ENCODE data around the gene ADAMTSL1.
A peak's percentile ranks its signal among the peaks of the same experiment; 100 is the strongest.

ADAMTSL1 gene

GRCh38 chr9:18473652-18474279 lies at the start of gene ADAMTSL1:
Gene ADAMTSL1, plus strand, starts transcription at chr9:18474153. Its CDS starts 80 bp downstream, at chr9:18474233.
- DNase-seq (ENCODE audit: low spot score): peak; percentile 76

DNA sequence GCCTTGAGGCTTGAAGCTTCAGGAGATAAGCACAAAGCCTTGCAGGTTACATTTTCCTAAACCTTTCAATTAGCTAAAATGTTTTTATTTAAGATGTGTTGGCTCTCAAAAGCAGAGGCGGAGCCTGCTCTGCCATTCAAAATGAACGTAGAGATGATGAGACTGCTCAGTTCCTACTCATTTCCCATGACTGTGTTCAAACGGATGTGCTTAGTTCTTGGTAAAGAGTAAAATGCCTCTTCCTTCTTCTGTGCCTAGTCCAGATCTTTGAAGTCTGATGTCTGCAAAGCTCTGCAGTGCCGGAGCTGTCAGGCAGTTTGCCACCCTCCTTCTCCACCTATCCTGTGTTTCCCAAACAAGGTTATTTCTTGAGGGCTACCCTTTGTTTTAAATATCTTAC lies 46.3 kb upstream of the ADAMTSL1 start:
- no peak for DNase-seq (ENCODE audit: low spot score)

- DNase-seq (ENCODE audit: low spot score): no peak
Measured at GRCh38 chr9:18428661-18429060, 45.3 kb upstream of the ADAMTSL1 start.

- no peak for DNase-seq (ENCODE audit: low spot score)
Measured at GRCh38 chr9:18429070-18429469, 44.9 kb upstream of the ADAMTSL1 start.

DNA sequence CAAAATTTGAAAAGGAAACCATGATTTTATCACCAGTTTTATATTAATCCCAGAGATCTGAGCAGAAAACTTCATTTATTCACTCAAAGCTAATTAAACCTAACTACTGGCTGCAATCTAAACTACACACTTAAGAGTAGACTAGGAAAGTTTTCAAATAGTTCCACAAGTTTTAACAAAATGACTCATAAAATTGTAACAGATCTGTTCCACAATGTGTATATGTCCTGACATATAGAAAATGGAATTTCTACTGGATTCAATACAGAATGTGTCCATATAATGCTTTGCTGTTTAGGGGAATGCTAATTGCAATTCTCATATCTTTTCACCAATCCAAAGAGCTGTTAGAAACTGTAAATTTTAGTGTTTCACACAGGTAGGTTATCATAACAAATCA lies 40.3 kb upstream of the ADAMTSL1 start:
- no peak for DNase-seq (ENCODE audit: low spot score)

DNA sequence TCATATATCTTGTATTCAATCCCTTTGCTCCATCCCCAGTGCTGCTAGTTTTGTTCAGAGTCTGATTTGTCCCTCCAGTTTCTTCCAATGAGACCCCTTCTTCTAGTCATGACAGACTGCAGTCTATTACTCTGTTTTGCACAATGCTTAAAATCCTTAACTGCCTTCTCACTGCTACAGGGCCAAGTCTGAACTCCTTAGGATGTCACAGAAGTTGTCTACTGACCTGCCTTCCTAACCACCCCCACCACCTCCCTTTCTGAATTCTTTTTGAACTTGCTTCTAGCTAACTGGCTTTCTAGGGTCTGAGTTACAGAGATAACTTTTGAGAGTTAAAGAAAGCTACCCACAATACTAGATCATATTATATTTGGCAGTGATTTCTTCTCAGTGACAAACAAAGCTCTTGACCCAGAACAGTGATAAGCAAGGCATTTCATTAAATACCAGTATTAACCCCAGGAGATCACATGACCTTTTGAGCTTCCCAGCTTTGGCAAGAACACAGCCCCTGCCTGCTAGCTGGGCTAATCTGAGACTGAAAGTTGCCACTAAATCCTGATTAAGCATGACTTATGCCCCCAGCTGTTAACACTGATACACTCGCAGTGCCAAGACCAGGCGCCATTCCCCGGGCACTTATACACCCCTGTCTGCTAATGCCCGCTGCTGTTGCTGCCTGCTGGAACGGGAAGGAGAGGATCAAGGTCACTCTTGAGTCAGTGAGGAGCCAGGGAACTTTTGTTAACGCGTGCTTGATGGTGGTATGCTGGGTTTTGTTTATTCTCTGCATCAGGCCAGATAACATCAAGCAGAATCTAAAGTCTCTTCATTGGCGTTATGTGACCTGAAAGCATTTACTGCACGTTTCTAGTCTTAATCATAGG lies 36.4 kb upstream of the ADAMTSL1 start:
- DNase-seq (ENCODE audit: low spot score): no peak

- peak; percentile 47 for DNase-seq (ENCODE audit: low spot score)
Measured at GRCh38 chr9:18438300-18438925, 35.5 kb upstream of the ADAMTSL1 start.

GRCh38 chr9:18438951-18439350 lies 35.0 kb upstream of the ADAMTSL1 start:
- DNase-seq (ENCODE audit: low spot score): no peak

GRCh38 chr9:18441261-18441660 lies 32.7 kb upstream of the ADAMTSL1 start:
- DNase-seq (ENCODE audit: low spot score): no peak

DNA sequence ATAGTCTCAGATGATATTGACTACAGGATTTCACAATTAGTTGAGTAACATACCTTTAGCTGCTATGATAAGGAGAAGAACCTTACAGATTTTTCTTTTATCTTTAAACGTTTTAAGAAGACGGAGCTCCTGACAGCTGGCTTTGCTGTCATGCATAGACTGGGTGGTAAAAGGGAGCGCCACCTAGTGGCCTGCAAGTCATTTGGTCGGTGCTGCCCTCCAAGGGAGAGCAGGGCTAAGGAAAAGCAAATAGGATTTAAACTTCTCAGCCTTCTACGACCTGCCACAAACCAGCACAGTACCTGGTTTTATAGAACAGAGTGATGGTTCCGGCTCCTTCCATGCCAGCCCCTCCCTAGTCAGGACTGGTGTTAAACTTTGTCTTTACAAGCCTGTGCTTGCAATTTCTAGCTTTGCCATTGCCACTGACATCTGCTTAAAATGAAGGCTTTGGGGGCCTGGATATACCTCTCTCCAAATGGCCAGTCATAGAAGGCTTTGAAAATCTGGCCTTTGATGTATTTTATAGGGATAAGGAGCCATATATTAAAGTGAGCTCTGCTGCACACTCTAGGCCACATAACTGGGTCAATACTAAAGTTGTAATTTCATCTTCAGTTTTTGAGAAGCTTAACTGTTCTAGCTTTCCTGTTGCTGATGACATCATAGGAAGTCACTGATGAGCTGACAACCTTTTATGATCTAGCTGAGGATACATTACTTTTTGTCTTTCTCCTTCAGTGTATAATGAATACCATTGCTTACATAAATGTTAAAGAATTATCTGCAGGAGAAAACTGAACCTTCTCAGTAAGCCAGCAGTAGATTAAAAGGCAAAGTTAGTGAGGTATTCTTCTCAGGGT lies 31.1 kb upstream of the ADAMTSL1 start:
- DNase-seq (ENCODE audit: low spot score): peak; percentile 82

GRCh38 chr9:18447131-18447530 lies 26.8 kb upstream of the ADAMTSL1 start:
- no peak for DNase-seq (ENCODE audit: low spot score)

- DNase-seq (ENCODE audit: low spot score): no peak
Measured at GRCh38 chr9:18447541-18447940, 26.4 kb upstream of the ADAMTSL1 start.

- no peak for DNase-seq (ENCODE audit: low spot score)
Measured at GRCh38 chr9:18448101-18448500, 25.9 kb upstream of the ADAMTSL1 start.

DNA sequence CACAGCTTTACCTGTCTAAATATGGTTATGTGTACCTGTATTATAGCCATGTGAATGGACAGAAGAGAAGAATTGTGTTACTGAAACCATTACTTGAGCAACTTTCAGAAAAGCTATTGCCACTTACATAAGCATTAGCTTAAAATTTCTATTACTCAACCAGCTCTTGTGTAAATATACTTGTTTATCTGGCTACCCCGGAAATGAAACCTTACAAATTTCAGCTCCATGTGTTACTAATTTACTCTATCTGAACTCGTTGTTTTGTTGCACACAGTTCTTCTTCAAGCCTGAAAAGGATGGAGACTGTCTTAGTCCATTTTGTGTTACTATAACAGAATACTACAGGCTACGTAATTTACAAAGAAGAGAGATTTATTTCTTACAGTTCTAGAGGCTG lies 22.5 kb upstream of the ADAMTSL1 start:
- DNase-seq (ENCODE audit: low spot score): no peak

GRCh38 chr9:18452276-18452675 lies 21.7 kb upstream of the ADAMTSL1 start:
- no peak for DNase-seq (ENCODE audit: low spot score)

DNA sequence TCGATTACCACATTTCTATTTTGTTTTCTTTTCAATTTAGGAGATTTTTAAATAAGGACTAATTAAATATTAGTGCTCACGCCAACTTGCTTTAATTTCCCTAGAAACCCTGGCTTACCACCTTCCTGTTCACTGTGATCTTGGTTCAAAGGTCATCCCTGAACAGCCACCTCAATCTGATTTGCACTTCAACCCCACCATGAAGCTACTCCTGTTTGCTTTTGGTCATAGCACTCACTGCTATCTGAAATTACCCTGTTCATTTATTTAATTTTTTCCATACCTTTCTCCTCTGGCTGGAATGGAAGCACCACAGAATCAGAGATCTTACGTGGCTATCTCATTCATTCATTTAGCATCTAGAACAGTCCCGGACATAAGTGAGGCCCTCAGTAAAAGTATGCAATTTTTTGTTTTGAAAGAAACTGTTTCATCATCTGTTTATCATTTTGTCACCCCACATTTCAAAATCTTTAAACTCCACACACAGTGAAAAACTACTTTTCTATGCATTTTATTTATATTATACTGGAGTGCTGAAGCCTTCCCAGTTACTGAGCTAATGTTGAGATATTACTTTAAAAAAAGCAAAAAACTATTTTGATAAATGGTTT lies 17.2 kb upstream of the ADAMTSL1 start:
- DNase-seq (ENCODE audit: low spot score): no peak

- DNase-seq (ENCODE audit: low spot score): no peak
Measured at GRCh38 chr9:18457510-18457909, 16.4 kb upstream of the ADAMTSL1 start.

DNA sequence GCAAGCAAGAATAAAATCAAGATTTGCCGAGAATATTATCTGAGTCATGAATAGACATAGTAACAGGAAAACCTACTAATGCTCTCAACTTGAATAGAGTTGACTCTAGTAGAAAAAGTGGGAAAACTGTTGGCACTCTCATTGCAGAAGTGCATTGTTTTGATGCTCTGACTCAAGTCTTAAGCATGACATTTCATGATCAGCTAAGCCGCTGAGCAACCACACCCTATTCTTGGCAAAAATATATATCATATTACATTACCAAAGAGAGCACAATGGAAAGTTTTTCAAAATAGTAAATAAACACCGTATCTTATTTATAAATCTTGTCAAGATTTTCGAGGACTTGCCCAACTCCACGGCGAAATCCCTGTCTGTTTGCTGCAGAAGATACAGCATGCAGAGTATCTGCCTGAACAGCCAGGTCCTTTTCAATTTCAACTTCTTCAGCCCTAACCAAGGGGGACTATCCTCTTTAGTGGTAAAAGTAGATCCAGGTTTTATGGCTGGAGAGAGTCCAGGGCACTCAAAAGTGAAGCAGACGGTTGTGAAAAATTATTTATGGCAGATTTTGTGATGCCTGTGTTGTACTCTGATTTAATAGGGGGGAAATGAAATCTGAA lies 13.9 kb upstream of the ADAMTSL1 start:
- DNase-seq (ENCODE audit: low spot score): no peak

GRCh38 chr9:18461496-18461895 lies 12.5 kb upstream of the ADAMTSL1 start:
- no peak for DNase-seq (ENCODE audit: low spot score)

DNA sequence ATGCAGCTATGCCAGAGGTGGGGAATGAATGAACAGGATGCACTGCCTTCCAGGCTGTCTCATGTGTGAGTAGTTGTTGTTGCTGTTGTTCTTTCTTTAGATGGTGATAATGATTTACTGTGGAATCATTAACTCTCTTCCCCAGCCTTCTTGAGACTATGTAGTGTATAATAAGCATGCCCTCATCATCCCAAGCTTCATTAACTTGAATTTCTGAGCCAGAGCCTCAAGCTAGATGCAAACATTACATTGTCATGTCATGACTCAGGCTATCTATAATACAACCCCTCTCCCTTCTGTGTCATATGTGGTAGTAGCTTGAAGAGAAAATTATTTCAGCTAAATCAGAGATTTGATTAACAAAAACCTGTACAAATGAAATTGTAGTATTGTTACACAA lies 10.0 kb upstream of the ADAMTSL1 start:
- no peak for DNase-seq (ENCODE audit: low spot score)

- DNase-seq (ENCODE audit: low spot score): no peak
Measured at GRCh38 chr9:18466101-18466500, 7.9 kb upstream of the ADAMTSL1 start.
